Measurements from ENCODE around the gene NEDD4L.

- TF ChIP-seq ZNF274 (IDR thresholded peaks at IDR 0.05; ENCODE audit: low read depth, low read length) (no peak), SUZ12 (IDR thresholded peaks at IDR 0.05; ENCODE audit: extremely low read depth, insufficient read depth, insufficient read length) (no peak)
These were observed 331.0 kb downstream of the NEDD4L start for GRCh38 chr18:58375051-58375450.

Measured in NT2/D1 (cell line).